Stimulated activated CD4-positive, alpha-beta T cell treated with anti-CD3 and anti-CD28 coated beads, Interleukin-1b, Interleukin-23, amount 100 ng/mL, for 24 hours (primary cell): Measurements from ENCODE around the gene LRMDA.

Experiments
- DNase-seq, 4 experiments: peaks; one replicate each; pipeline ENCODE4 v3.0.0-alpha.2; 2020; ENCODE audit warnings: low read depth in 4 of 4, low spot score in 1 of 4

Gene LRMDA

GRCh38 chr10:75401569-75402485 lies 29.6 kb upstream of the LRMDA start, which contains the start of gene ZNF503:
Gene ZNF503, minus strand, starts transcription at chr10:75401764. Its CDS starts 345 bp downstream, at chr10:75401419.
- DNase-seq, result peak in 1 of 4 experiments; percentile 36

- no peak for DNase-seq
Measured at GRCh38 chr10:75402486-75403143, 28.8 kb upstream of the LRMDA start.

GRCh38 chr10:75403144-75403938 lies 28.1 kb upstream of the LRMDA start:
- DNase-seq, result no peak

DNA sequence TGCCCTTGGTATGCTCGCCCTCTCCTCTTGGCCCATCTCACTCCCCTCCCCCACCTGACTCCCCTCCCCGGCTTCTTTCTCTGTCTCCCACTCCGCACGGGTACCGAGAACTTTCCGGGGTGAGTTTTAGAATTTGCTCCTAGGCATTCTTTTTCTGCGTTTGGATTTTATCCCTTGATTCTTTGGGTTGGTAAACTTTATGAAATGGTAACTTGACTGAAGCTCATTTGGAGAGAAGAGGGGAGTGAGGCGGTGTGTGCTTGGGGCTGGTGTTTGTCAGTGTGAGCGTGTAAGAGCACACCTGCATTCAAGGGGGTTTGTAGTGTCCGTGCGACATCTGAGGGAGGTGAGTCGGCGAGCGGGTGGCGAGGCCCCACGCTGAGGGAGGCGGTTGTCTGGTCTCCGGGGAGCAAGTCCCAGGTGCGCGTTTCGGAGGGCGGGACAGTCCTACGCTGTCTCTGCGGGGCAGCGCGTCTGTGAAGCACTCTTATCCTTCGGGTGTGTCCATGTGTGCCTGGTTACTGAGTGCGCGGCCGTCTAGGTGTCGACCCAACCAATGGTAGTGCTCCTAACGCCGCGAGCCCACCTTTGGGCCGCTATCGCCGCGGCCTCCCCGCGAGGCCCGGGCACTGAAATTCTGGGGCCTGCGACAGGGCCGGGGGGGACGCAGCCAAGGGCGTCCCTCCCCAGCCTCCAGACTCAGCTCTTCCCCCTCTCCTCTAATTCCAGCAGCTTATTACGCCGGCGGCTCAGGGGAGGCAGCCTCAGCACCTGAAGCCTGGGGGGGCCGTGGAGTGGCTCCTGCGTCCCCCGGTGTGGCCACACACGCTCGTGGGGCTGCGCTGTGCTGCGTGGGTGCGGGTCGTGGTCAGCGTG lies 27.2 kb upstream of the LRMDA start:
- DNase-seq, result no peak

GRCh38 chr10:75404815-75405597 lies 26.4 kb upstream of the LRMDA start:
- DNase-seq, result no peak

- DNase-seq, result no peak
Measured at GRCh38 chr10:75405598-75406461, 25.6 kb upstream of the LRMDA start.

DNA sequence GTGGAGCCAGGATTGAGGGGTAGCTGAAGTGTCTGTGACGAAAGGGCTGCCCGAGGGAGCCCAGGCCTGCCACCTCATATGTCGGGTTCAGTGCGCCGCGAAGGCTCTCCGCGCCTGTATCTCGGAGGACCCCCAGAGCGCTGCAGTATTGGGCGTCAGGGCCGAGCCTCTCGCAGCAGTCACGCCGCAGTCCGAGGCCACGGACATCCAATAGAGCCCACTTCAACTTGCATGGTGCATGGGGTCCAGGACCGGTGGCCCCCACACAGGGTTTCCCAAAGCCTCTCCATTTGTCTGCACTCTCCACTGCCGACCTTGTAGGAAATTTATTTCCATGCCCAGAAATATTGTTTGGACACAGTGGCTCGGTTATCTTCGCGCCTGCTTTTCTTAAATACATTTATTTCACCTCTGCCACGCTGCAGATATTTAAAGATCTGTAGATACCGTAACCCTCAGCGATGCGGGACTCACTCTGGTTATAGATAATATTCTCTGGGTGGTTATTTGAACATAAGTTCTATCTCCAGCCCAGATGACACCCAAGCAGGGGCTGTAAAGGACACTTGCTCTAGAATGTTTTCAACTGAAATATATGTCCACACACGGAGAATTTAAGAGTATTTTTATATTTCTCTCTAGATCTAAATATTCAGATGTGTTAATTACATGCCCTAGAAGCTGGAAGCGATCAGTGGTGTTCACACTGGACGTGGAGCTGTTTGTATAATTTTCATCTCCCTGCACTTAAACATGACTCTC lies 24.8 kb upstream of the LRMDA start:
- DNase-seq, result no peak

GRCh38 chr10:75407224-75407712 lies 24.2 kb upstream of the LRMDA start:
- no peak for DNase-seq

DNA sequence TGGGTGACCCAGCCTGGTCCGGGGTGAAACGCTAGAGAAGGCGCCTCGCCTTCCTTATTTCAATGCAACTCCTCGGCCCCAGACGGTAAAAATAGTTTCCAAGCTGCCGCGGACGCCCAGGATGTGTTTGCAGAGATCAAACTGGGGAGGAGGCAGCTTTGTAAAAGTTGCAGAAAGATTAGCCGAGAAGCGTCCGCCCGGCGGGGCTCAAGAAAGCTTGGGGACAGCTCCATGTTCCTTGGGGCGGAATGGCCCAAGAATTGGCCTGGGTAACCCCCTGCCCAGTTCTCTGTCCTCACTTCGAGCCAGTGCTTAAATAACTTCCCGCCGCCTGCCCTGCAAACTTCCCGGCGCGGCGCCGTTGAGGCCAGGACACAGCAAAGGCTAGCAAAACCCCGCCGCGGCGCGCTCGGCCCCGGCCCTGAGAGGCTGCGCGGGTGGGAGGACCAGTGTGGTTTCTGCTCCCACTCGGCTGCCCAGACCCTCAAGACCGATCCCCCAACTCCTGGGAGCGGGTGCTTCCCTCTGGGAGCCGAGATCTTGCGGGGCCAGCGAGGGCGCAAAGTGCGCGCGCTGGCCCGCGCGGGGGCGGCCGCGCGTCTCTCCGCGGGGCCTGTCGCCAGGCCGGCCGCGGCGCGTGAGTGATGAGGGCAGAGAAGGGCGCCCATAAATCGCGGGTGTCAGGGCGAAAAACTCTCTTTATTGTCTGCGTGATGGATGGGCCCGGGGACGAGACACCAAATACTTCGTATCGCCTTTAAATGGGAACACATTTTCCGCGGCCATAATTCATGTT lies 23.5 kb upstream of the LRMDA start:
- DNase-seq, result no peak

GRCh38 chr10:75408509-75408875 lies 22.9 kb upstream of the LRMDA start:
- no peak for DNase-seq

GRCh38 chr10:75408911-75409885 lies 22.2 kb upstream of the LRMDA start:
- no peak for DNase-seq

DNA sequence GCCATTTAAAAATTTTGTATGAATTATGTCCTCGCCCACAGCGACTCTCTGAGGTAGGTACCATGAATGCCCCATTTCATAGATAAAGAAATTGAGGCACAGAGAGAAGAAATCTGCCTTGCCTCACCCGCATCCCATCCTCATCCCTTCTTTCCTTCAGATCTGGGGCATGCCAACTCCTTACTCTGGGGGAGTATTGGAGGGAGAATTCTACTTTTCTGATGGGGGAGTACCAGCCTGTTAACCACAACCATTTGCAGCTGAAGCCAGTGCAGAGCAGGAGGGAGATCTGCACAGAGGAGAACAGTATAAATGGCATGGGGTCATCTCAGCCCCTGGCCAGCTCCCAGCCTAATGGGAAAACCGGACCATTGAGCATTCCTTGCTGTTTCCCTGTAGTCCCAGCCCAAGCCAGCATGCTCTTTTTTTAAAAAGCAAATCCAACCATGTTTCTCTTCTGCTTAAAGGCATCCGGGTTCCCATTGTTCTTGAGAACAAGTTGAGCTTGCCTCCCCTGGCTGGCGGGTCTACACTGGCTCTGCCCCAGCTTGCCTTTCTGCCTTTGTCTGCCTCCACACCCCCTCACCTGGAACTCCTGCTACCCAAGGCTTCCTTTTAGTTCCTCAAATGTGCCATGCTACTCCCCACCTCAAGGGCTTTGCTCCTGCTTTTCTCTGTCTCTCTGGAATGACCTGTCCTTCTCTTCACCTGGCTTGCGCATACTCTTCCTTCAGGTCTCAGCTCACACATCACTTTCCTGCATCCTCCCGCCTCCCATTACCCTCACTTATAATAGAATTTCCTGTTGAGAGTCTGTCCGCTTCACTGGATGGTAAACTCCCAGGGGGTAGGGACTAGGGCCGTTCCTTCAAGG lies 21.1 kb upstream of the LRMDA start:
- no peak for DNase-seq

DNA sequence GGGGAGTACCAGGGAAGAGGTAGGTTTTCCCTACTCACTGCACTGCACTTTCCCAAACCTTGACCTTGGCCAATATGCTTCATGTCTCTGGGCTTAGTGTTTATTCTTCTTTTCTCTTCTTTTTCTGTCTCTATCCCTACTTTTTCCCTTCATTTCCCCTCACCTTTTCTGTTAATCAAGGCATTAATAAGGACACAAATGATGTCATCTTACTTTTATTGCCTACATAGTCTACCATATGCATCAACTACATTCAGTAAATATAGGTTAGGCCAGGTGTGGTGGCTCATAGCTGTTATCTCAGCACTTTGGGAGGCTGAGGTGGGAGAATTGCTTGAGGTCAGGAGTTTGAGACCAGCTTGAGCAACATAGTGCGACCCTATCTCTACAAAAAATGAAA lies 16.9 kb upstream of the LRMDA start:
- DNase-seq, result no peak

GRCh38 chr10:75417522-75417927 lies 13.9 kb upstream of the LRMDA start:
- DNase-seq, result no peak

DNA sequence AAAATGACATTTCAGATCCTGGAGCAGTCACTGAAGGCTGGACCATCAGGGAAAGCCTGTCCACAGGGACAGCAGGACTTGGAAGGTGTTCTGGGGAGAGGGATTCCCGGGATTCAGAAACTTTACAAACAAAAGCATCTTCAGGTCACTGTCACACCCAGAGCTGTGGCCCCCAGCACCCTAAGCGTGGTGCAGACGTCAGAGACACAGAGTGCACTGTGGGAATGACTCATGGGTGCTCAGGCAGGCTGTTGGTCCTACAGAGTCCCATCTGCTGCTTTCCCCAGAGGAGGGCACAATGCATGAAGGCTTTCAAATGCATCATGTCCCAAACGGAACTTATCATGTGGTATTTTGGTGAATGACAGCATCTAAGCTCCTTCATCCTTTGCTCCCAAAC lies 13.1 kb upstream of the LRMDA start:
- no peak for DNase-seq
